Mammary epithelial cell (primary cell): Measurements from ENCODE around the gene BNIP3.

Experiments used
- EZH2 ChIP-seq: IDR thresholded peaks from 2 replicates; pipeline ENCODE4 v1.6.1; 2012; ENCODE audit warnings: low read length, inconsistent platforms, borderline replicate concordance
- TF ChIP-seq, protein P1 (sequence below), 2 donors: IDR thresholded peaks in 1 of 2; conservative IDR thresholded peaks in 1 of 2; 2 replicates each; pipeline ENCODE4 v1.5.1; 2011 to 2012; ENCODE audit warnings: inconsistent platforms in 2 of 2, low read length in 2 of 2, mild to moderate bottlenecking in 2 of 2, control low read depth in 1 of 2, low read depth in 1 of 2; ENCODE audit not compliant: insufficient read depth in 1 of 2; ENCODE audit errors: extremely low read depth in 1 of 2

DNA sequence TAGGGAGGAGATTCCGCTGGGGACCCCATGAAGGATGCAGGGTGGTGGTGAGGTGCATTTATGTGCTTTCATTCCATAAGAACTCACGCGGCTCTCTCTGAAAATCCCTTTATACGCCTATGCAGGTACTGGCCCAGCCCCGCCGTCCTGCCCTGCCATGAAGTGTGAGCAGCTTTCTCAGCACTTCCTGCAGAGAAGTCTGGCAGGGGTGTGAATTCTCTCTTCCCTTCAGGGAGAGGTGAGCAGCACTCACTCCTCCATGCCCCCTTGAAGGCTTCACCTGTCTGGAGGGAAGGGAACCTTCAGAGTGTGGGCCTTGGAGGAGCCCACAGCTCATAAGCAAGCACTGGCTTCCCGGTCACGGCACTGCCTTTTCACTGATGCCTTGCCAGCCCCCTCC lies 47.0 kb downstream of the BNIP3 start:
- TF ChIP-seq, protein P1, sequence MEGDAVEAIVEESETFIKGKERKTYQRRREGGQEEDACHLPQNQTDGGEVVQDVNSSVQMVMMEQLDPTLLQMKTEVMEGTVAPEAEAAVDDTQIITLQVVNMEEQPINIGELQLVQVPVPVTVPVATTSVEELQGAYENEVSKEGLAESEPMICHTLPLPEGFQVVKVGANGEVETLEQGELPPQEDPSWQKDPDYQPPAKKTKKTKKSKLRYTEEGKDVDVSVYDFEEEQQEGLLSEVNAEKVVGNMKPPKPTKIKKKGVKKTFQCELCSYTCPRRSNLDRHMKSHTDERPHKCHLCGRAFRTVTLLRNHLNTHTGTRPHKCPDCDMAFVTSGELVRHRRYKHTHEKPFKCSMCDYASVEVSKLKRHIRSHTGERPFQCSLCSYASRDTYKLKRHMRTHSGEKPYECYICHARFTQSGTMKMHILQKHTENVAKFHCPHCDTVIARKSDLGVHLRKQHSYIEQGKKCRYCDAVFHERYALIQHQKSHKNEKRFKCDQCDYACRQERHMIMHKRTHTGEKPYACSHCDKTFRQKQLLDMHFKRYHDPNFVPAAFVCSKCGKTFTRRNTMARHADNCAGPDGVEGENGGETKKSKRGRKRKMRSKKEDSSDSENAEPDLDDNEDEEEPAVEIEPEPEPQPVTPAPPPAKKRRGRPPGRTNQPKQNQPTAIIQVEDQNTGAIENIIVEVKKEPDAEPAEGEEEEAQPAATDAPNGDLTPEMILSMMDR (conservative IDR thresholded peaks at IDR 0.05 in 1 of 2, IDR thresholded peaks at IDR 0.05 in 1 of 2; ENCODE audit: extremely low read depth in 1 of 2, insufficient read depth in 1 of 2, low read depth in 1 of 2, low read length in 2 of 2), result no peak
- no peak for TF ChIP-seq EZH2
